22Rv1 (cell line): ENCODE results near the gene ELOVL5.

Source experiments
- H3K27ac ChIP-seq: fragments of 450-650 bp; 2 replicates; pipeline ENCODE4 v1.5.1; 2017
- ZFX ChIP-seq: fragments of 450-650 bp; IDR thresholded peaks from 2 replicates; pipeline ENCODE4 v1.6.1; 2017; ENCODE audit warnings: antibody characterized with exemption, borderline replicate concordance
- TF ChIP-seq, protein P1 (sequence below): fragments of 450-650 bp; IDR thresholded peaks from 2 replicates; pipeline ENCODE4 v1.5.1; 2017; ENCODE audit warnings: mild to moderate bottlenecking

The ELOVL5 gene

DNA sequence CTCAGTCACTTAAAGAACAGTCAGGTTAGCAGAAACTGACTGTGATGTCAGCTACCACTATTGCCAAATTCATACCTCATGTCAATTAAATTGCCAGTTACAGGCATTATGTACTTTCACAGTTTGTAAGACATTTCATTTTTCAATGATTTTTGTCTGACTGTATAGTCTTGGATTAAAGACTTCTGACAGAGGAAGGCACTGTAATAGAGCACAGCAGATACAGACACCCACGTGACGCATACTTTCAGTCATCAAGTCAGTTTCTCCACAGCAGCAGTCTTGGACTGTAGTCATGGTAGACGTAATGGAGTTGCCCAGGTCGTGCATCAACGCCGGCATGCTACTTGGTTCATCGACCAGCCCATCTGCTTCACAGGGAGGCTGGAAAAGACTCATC is 29.5 kb upstream of the ELOVL5 start:
- H3K27ac ChIP-seq, result no peak overlapping the region
- TF ChIP-seq ZFX, result no peak
- TF ChIP-seq, protein P1, sequence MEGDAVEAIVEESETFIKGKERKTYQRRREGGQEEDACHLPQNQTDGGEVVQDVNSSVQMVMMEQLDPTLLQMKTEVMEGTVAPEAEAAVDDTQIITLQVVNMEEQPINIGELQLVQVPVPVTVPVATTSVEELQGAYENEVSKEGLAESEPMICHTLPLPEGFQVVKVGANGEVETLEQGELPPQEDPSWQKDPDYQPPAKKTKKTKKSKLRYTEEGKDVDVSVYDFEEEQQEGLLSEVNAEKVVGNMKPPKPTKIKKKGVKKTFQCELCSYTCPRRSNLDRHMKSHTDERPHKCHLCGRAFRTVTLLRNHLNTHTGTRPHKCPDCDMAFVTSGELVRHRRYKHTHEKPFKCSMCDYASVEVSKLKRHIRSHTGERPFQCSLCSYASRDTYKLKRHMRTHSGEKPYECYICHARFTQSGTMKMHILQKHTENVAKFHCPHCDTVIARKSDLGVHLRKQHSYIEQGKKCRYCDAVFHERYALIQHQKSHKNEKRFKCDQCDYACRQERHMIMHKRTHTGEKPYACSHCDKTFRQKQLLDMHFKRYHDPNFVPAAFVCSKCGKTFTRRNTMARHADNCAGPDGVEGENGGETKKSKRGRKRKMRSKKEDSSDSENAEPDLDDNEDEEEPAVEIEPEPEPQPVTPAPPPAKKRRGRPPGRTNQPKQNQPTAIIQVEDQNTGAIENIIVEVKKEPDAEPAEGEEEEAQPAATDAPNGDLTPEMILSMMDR, result no peak

DNA sequence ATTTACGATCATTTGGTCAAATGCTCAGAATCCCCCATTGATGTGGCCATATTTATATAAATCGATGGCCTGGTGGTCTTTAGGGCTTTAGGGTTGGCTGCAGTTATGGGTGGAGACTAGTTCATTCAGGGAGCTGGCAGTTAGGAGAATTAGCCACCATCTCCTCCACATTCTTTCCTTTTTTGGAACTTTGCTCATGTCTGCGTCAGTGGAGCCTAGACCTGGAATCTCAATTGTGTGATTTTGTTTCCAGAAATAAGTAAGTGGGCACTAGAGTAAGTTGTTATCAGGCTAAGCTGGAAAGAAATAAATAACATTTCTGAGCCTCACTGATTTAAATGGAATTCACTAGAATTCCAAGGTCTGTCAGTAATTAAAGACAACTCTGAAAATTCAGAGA is 29.0 kb upstream of the ELOVL5 start:
- H3K27ac ChIP-seq, result no peak overlapping the region
- TF ChIP-seq, protein P1, result no peak
- TF ChIP-seq ZFX, result no peak

DNA sequence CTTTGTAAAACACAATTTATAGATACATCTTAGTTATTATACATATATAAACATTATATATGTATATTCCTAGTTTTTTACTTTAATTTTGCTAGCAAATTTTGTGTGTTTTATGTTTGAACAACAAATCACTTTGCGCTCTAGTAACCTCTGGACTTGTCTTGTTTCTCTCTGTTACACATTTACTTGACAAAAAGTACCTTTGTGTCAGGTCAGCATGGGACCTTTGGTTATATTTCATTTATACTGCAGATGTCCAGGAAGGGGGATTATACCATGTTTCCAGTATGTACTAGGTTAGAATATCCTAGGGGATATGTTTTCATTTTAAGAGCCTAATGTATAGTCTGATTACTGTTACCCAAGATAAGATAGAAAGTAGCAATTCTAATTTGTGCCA is 28.5 kb upstream of the ELOVL5 start:
- TF ChIP-seq, protein P1, result no peak
- no peak for TF ChIP-seq ZFX
- H3K27ac ChIP-seq, result no peak overlapping the region

DNA sequence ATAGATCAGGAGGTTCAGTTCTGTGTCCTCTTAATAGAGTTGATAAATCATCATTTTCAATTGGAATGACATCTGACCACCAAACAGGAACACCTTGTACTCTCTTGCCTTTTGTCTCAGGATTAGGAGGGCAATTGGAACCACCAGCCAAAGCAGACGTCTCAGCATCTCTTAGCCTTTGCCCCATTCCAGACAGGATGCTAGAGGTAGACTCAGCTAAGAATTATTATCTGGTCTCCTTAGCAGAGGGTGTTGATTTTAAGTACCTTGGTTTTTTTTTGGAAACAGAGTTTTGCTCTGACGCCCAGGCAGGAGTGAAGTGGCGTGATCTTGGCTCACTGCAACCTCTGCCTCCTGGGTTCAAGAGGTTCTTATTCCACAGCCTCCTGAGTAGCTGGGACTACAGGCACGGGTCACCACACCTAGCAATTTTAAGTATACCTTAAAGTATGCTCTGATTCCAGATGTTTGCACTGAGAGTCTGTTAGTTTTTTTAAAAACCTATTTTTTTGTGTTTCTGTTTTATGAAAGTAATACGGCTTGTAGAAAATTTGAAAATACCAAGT is 28.0 kb upstream of the ELOVL5 start:
- H3K27ac ChIP-seq, result no peak overlapping the region
- TF ChIP-seq, protein P1, result no peak
- TF ChIP-seq ZFX, result no peak

DNA sequence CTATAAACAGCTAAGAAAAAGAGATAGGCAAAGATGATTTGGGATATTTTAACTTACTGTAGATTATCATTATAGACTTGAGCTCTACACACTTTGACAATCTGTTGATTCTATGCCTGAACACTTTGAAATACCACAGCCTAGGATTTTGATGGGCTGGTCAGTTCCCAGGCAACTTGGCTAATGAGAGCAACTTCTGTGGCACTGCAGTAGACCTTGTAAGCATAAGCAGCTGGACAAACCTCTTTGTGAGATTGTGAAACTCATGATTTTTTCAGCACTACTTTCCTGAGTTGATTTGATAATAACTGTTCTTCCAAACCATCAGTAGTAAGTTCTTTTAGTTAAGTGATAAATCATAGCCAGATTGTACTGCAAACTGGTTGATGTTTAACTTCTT is 27.1 kb upstream of the ELOVL5 start:
- no peak for TF ChIP-seq ZFX
- TF ChIP-seq, protein P1, result no peak
- H3K27ac ChIP-seq, result no peak overlapping the region

DNA sequence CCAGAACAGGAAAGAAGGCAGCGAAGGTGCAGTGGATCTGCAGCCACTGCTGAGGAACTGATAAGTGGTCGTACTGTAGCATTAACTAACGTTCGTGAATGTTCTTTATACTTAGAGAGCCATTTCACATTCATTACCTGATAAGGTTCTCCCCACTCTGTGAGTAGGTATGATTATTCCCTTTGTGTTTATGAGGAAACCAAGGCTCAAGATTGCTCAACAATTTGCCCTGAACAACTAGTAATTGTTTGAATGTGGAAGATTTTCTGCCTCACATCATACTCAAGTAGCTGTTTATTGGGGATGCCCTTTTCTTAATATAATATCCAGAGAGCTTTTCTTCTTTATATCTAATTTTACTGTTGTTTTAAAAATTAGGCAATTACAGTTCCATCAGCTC is 24.9 kb upstream of the ELOVL5 start:
- H3K27ac ChIP-seq, result no peak overlapping the region
- no peak for TF ChIP-seq ZFX
- TF ChIP-seq, protein P1, result no peak

DNA sequence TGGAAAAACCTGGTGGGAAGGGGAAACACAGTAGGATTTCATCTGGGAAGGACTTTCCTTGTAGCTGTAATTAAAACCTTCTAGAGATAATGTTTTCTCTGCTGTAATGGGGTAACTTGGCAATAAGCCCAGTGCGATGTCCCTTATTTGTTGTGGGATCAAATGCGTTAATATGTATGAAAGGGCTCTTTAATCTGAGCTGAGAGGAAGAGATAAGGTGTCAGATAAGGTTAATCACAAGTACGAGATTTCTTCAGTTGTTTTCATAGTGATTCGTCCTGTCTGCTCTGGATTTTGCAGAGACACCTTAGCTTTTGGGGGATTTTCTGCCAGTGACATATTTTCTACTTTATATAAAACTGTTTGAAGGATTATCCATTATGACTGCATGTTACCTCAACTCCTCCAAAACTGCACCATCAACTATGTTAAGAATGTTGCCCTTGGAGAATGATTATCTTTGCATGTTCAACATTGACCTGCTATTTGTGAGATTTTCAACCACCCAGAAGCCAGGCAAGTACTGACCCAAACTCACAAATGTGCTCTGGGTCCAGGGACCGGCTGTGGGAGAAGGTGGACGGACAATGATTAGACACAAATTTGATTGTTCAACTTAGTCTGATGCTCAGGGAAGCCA is 21.2 kb upstream of the ELOVL5 start:
- H3K27ac ChIP-seq, result no peak overlapping the region
- TF ChIP-seq ZFX, result no peak
- TF ChIP-seq, protein P1, result no peak
